SW 1271 (cell line): ENCODE measurements around the gene UQCRH.
"Not testable (repeated sequence)": the region's sequence is repeated elsewhere in the genome, so short reads cannot be mapped to it uniquely, and the experiment has no call there.

Experiments
- DNase-seq, 2 experiments: peaks; one replicate each; lab custom pipeline; 2025; lab: John Stamatoyannopoulos, UW

Gene UQCRH

GRCh38 chr1:46333300-46334029 lies 30.0 kb downstream of the UQCRH start:
- DNase-seq, result peak in 1 of 2 experiments; percentile 31

DNA sequence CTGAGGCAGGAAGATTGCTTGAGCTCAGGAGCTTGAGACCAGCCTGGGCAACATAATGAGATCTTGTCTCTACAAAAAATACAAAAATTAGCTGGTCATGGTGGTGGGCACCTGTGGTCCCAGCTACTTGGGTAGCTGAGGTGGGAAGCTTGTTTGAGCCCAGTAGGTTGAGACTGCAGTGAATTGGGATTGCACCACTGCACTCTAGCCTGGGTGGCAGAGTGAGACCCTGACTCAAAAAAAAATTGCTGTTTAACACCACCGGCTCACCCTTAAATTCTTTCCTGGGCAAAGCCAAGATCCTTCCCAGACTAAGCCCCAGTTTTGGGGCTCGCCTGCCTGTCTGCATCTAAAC lies 30.5 kb downstream of the UQCRH start:
- DNase-seq, result no peak

GRCh38 chr1:46335081-46335480 lies 31.6 kb downstream of the UQCRH start:
- no peak for DNase-seq

DNA sequence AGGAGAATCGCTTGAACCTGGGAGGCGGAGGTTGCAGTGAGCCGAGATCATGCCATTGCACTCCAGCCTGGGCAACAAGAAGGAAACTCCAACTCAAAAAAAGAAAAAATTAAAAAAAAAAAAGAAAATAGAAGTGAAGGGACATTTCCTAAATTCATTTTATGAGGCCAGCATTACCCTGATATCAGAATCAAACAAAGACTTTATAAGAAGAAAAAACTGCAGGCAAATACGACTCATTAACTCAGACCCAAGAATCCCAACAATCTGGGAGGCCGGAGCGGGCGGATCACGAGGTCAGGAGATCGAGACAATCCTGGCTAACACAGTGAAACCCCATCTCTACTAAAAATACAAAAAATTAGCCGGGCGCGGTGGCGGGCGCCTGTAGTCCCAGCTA lies 33.9 kb downstream of the UQCRH start:
- DNase-seq, result not testable (repeated sequence)

- peak; percentile 84 to 89 for DNase-seq
These were observed 37.1 kb downstream of the UQCRH start, which contains the start of gene NSUN4 for GRCh38 chr1:46340404-46341221. NSUN4 (plus strand) TSS chr1:46340807; CDS start chr1:46340827, 20 bp downstream.

- DNase-seq, result no peak
These were observed 38.0 kb downstream of the UQCRH start for GRCh38 chr1:46341222-46342083.

DNA sequence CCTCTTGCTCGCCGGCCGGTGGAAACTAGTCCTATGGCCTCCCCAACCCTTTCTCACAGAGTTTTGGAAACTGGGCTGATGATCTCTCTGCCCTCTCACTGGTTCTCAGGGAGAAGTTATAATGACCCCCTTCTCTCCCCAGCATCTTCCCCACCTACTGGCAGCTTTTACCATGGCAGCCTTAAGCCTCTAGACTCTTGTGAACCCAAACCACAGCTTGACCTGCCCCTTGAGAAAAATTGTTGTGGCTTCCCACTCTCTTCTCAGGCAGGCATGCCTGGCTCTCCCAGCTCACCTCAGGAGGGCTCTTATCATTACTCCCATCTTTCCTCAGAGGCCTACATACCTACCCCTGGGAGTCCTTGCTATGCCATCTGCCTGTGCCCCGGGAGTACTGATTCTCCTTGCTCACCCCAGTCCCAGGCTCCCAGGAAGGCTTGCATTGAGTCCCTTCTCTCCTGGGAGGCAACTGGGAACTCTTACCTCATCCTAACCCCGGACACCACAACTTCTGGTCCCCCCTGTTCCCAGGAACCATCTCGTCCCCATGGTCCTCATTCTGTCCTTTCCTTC lies 38.7 kb downstream of the UQCRH start:
- DNase-seq, result no peak

GRCh38 chr1:46342677-46343350 lies 39.3 kb downstream of the UQCRH start:
- DNase-seq, result no peak

DNA sequence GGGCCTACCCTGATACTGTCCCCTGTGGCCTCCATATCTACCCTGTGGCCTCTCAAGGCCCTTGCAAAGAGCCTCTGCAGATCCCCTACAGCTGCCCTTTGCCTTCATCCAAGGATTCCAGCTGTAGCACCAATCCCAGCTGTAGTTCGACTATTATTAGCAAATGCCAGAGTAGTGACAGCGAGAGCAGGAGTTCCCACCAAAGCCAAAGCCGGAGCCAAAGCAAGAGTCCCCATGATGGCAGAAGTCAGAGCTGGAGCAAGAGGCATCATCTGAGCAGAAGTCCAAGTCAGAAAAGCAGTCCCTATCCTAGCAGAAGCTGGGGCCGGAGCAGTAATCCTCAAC lies 39.8 kb downstream of the UQCRH start:
- no peak for DNase-seq

GRCh38 chr1:46343705-46344104 lies 40.2 kb downstream of the UQCRH start:
- DNase-seq, result no peak

DNA sequence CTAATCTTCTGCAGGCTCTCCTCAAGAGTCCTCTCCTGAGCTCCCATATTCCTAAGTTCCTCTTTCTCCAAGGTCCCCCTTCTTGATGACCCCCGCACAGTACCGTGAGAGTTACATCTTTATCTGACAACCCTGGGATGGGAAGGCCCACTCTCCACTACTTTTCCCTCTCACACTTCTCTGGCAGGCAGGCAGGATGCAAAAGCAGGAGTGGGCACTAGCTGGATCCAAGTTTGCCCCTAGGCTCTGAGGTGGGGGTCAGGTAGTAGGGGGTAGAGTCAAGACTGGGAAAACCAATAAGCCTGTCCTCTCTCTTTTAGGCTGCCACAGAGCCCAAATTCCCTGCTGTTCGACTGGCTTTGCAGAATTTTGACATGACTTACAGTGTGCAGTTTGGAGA lies 41.0 kb downstream of the UQCRH start:
- no peak for DNase-seq

DNA sequence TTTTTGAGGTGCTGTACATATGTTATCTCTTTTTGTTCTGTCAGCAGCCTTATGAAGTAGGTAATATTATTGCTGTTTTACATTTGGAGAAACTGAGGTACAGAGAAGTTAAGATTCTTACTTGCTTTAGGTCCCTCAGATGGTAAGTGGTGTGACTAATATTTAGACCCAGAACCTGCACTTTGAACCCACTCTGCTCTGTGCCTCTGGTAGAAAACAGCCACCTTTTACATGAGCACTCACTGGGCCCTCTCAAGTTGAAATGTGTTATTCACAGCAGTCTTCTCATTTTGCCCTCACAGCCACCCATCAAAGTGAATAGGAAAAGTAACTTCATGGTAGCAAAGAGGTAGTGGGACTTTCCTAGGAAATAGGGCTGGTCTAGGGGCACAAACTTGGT lies 41.8 kb downstream of the UQCRH start:
- no peak for DNase-seq

GRCh38 chr1:46352363-46352762 lies 48.9 kb downstream of the UQCRH start:
- DNase-seq, result no peak

- not testable (repeated sequence) for DNase-seq
These were observed 52.4 kb downstream of the UQCRH start for GRCh38 chr1:46355920-46356319.

GRCh38 chr1:46362158-46362557 lies 58.7 kb downstream of the UQCRH start:
- DNase-seq, result no peak

- no peak for DNase-seq
These were observed 59.6 kb downstream of the UQCRH start for GRCh38 chr1:46363121-46363520.

GRCh38 chr1:46364612-46365011 lies 61.1 kb downstream of the UQCRH start:
- DNase-seq, result no peak

DNA sequence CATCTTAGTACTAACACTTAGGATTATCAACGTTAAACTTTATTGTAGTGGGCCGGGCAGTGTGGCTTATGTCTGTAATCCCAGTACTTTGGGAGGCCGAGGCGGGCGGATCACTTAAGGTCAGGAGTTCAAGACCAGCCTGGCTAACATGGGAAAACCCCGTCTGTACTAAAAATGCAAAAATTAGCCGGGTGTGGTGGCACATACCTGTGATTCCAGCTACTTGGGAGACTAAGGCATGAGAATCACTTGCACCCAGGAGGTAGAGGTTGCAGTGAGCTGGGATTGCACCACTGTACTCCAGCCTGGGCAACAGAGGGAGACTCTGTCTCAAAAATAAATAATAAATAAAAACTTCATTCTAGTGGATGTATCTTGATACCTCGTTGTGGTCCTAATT lies 62.3 kb downstream of the UQCRH start:
- DNase-seq, result not testable (repeated sequence)
